IMR-90 (cell line): ENCODE results near the gene ADAMTS13. TPM values are rescaled to one million over a fixed set of nuclear protein-coding genes. Genes with fewer than 3 reads are reported as not detected.

Experiments used
- ATAC-seq: fragments of 200-7000 bp; cut with Tn5 transposase; 2 replicates; pipeline ENCODE4 v1.9.1; 2020; ENCODE audit warnings: low read depth, mild to moderate bottlenecking, moderate library complexity
- BruUV-seq: library from RNA; stranded (reverse); fragments of 400-500 nt; replicated peaks from 2 replicates; lab custom pipeline; 2021; lab: Mats Ljungman, UMichigan
- CTCF ChIA-PET: fragments of 300-600 bp; formaldehyde crosslinking; extraction: SDS; loops from one replicate; lab custom pipeline; 2021; ENCODE audit warnings: antibody characterized with exemption; lab: Yijun Ruan, JAX
- POLR2A ChIA-PET: fragments of 300-600 bp; sonication (Branson Sonifier 250); formaldehyde crosslinking; loops from one replicate; lab custom pipeline; 2022; ENCODE audit warnings: antibody characterized with exemption; ENCODE audit not compliant: unreplicated experiment; lab: Charles Lee
- DNase-seq: peaks from one replicate; pipeline ENCODE4 v3.0.0; 2013
- H2AFZ ChIP-seq: replicated peaks from 2 replicates; pipeline ENCODE3; 2013; ENCODE audit warnings: low read length, mild to moderate bottlenecking; ENCODE audit not compliant: poor library complexity
- H2AK5ac ChIP-seq: 2 replicates; pipeline ENCODE4 v1.6.1; 2013; ENCODE audit warnings: low read depth, low read length, inconsistent platforms
- H2AK9ac ChIP-seq: replicated peaks from 2 replicates; pipeline ENCODE3; 2013; ENCODE audit warnings: mild to moderate bottlenecking, low read depth, low read length, moderate library complexity; ENCODE audit not compliant: poor library complexity
- H2BK120ac ChIP-seq: 2 replicates; pipeline ENCODE4 v1.6.1; 2013; ENCODE audit warnings: low read depth, low read length, inconsistent platforms
- H2BK15ac ChIP-seq: 3 replicates; pipeline ENCODE4 v1.6.1; 2013; ENCODE audit warnings: low read depth, low read length, inconsistent platforms
- H2BK20ac ChIP-seq: 2 replicates; pipeline ENCODE4 v1.6.1; 2013; ENCODE audit warnings: low read depth, mild to moderate bottlenecking, inconsistent platforms, low read length, moderate library complexity
- H2BK5ac ChIP-seq: 2 replicates; pipeline ENCODE4 v1.6.1; 2013; ENCODE audit warnings: mild to moderate bottlenecking, low read depth, low read length, inconsistent platforms; ENCODE audit not compliant: poor library complexity, severe bottlenecking
- H3K14ac ChIP-seq: replicated peaks from 2 replicates; pipeline ENCODE4 v1.6.1; 2013; ENCODE audit warnings: low read depth, low read length, inconsistent platforms
- H3K18ac ChIP-seq: 2 replicates; pipeline ENCODE4 v1.6.1; 2013; ENCODE audit warnings: low read depth, low read length, control low read depth
- H3K23ac ChIP-seq: 2 replicates; pipeline ENCODE4 v1.6.1; 2013; ENCODE audit warnings: low read depth, low read length, inconsistent platforms
- H3K27ac ChIP-seq: 2 replicates; pipeline ENCODE4 v1.5.1; 2013; ENCODE audit warnings: mild to moderate bottlenecking, control low read depth, low read length; ENCODE audit not compliant: insufficient read depth
- H3K27me3 ChIP-seq: 2 replicates; pipeline ENCODE4 v1.6.1; 2013; ENCODE audit warnings: low read length; ENCODE audit not compliant: control insufficient read depth, insufficient read depth
- H3K36me3 ChIP-seq: 2 replicates; pipeline ENCODE4 v1.6.1; 2013; ENCODE audit warnings: low read length, mixed read lengths; ENCODE audit not compliant: control insufficient read depth, insufficient read depth
- H3K4ac ChIP-seq: 2 replicates; pipeline ENCODE4 v1.6.1; 2013; ENCODE audit warnings: low read depth, low read length, inconsistent platforms
- H3K4me1 ChIP-seq: 2 replicates; pipeline ENCODE4 v1.6.1; 2013; ENCODE audit warnings: low read length, mixed read lengths; ENCODE audit not compliant: control insufficient read depth, insufficient read depth
- H3K4me2 ChIP-seq: 2 replicates; pipeline ENCODE4 v1.6.1; 2013; ENCODE audit warnings: low read depth, mild to moderate bottlenecking, control low read depth, low read length, moderate library complexity
- H3K4me3 ChIP-seq: 2 replicates; pipeline ENCODE4 v1.5.1; 2013; ENCODE audit warnings: low read depth, mild to moderate bottlenecking, control low read depth, low read length, moderate library complexity; ENCODE audit not compliant: insufficient read depth
- H3K56ac ChIP-seq: 2 replicates; pipeline ENCODE4 v1.6.1; 2013; ENCODE audit warnings: low read length, inconsistent platforms; ENCODE audit not compliant: insufficient read depth; ENCODE audit errors: extremely low read depth
- H3K79me1 ChIP-seq, 2 experiments: 2 replicates each; pipeline ENCODE4 v1.6.1; 2013; ENCODE audit warnings: low read length in 2 of 2, inconsistent platforms in 1 of 2, low read depth in 1 of 2
- H3K9ac ChIP-seq: 2 replicates; pipeline ENCODE4 v1.6.1; 2013; ENCODE audit warnings: low read depth, low read length, control low read depth
- H3K9me1 ChIP-seq: 2 replicates; pipeline ENCODE4 v1.6.1; 2013; ENCODE audit warnings: low read length, inconsistent platforms; ENCODE audit not compliant: insufficient read depth
- H3K9me3 ChIP-seq: 2 replicates; pipeline ENCODE4 v1.6.1; 2013; ENCODE audit warnings: low read length; ENCODE audit not compliant: control insufficient read depth, insufficient read depth
- H4K20me1 ChIP-seq: 2 replicates; pipeline ENCODE4 v1.6.1; 2013; ENCODE audit warnings: low read length, inconsistent platforms; ENCODE audit not compliant: insufficient read depth
- H4K5ac ChIP-seq: 2 replicates; pipeline ENCODE4 v1.6.1; 2013; ENCODE audit warnings: mild to moderate bottlenecking, low read depth, low read length, control low read depth
- H4K8ac ChIP-seq, 2 experiments: 2 replicates each; pipeline ENCODE4 v1.6.1; 2013; ENCODE audit warnings: low read depth in 2 of 2, low read length in 2 of 2, control low read depth in 1 of 2, inconsistent platforms in 1 of 2
- H4K91ac ChIP-seq: 2 replicates; pipeline ENCODE4 v1.6.1; 2013; ENCODE audit warnings: low read depth, low read length, inconsistent platforms; ENCODE audit not compliant: insufficient read depth
- BHLHE40 ChIP-seq: fragments of 150-350 bp; IDR thresholded peaks from 2 replicates; pipeline ENCODE4 v1.6.1; 2016; ENCODE audit warnings: mild to moderate bottlenecking, low read depth, low read length
- CHD1 ChIP-seq: IDR thresholded peaks from 2 replicates; pipeline ENCODE4 v1.6.1; 2012; ENCODE audit warnings: low read depth, low read length, improper control_type of control experiment
- CTCF ChIP-seq: conservative IDR thresholded peaks from 2 replicates; pipeline ENCODE4 v1.5.1; 2012; ENCODE audit warnings: mild to moderate bottlenecking, low read depth, low read length, improper control_type of control experiment
- ELK1 ChIP-seq: fragments of 150-350 bp; IDR thresholded peaks from 2 replicates; pipeline ENCODE4 v1.6.1; 2016; ENCODE audit warnings: low read depth, mild to moderate bottlenecking, low read length, moderate library complexity, borderline replicate concordance
- MAFK ChIP-seq: IDR thresholded peaks from 2 replicates; pipeline ENCODE4 v1.6.1; 2012; ENCODE audit warnings: low read depth, low read length, improper control_type of control experiment
- NFE2L2 ChIP-seq: fragments of 150-350 bp; IDR thresholded peaks from 2 replicates; pipeline ENCODE4 v1.6.1; 2016; ENCODE audit warnings: low read depth, mild to moderate bottlenecking, low read length
- RAD21 ChIP-seq: IDR thresholded peaks from 2 replicates; pipeline ENCODE4 v1.6.1; 2012; ENCODE audit warnings: low read length, improper control_type of control experiment
- RCOR1 ChIP-seq: IDR thresholded peaks from 2 replicates; pipeline ENCODE4 v1.6.1; 2012; ENCODE audit warnings: mild to moderate bottlenecking, low read length, improper control_type of control experiment; ENCODE audit not compliant: insufficient replicate concordance
- SMC3 ChIP-seq: fragments of 150-350 bp; IDR thresholded peaks from 2 replicates; pipeline ENCODE4 v1.6.1; 2016; ENCODE audit warnings: low read depth, mild to moderate bottlenecking, antibody characterized with exemption, low read length, moderate library complexity
- USF2 ChIP-seq: fragments of 150-350 bp; IDR thresholded peaks from 2 replicates; pipeline ENCODE4 v1.6.1; 2017; ENCODE audit warnings: mild to moderate bottlenecking, antibody characterized with exemption, low read length, low read depth
- WGBS, 2 experiments: methylation state at CpG; one replicate each; pipeline versions ENCODE4 v1.1.5 to v1.1.7; 2013; ENCODE audit warnings: missing lambda C conversion rate in 2 of 2; ENCODE audit not compliant: insufficient read length in 1 of 2; ENCODE audit errors: extremely low coverage in 2 of 2; 5-methylcytosine and 5-hydroxymethylcytosine counted together
- dilution Hi-C: fragments of 300-500 bp; cut with HindIII; formaldehyde crosslinking; loops from one replicate; pipeline ENCODE4 v1.14.3; 2018; ENCODE audit warnings: low sequenced_read_pairs; ENCODE audit not compliant: unreplicated experiment
- in situ Hi-C: fragments of 300-500 bp; cut with MboI; formaldehyde crosslinking; loops from 3 replicates; pipeline ENCODE4 v1.14.3; 2019; ENCODE audit warnings: low sequenced_read_pairs, inconsistent platforms, mixed read lengths
- intact Hi-C: fragments of 100-400 bp; cut with micrococcal nuclease; formaldehyde crosslinking; loops from 2 replicates; pipeline ENCODE4 v1.10.0; 2022
- polyA plus RNA-seq, 3 experiments: library from polyadenylated mRNA; depleted of rRNA; stranded (reverse); fragments of >200 nt; gene quantifications; 2 replicates each; pipeline ENCODE4 v1.2.3, GENCODE V29; 2012; ENCODE audit warnings: low replicate concordance in 1 of 3
- total RNA-seq: library from RNA; depleted of rRNA; stranded (reverse); fragments of >200 nt; gene quantifications from 2 replicates; pipeline ENCODE4 v1.2.3, GENCODE V29; 2012

The ADAMTS13 gene
- total and polyA plus RNA-seq, 2 of the 4 experiments (the other 2 are of a cell fraction): 0.18 to 2.8 TPM

- no peak overlapping the region for H4K91ac ChIP-seq
- DNase-seq: no peak
- H3K36me3 ChIP-seq: peaks cover 20% of the 10 kb centered on the region
- H2BK20ac ChIP-seq: no peak overlapping the region
- no peak overlapping the region for H2BK15ac ChIP-seq
- in situ Hi-C loops: loop anchor here (10.0 kb wide), 2 partner anchors 82 to 322 kb away; no protein-coding TSS in a partner anchor
- H4K5ac ChIP-seq: no peak overlapping the region
- no peak overlapping the region for H3K4ac ChIP-seq
- peaks cover 17% of the 10 kb centered on the region; the same call in 1 of the 2 replicates for H4K20me1 ChIP-seq
- H3K4me1 ChIP-seq: peaks cover 2% of the 10 kb centered on the region; the same call in 1 of the 2 replicates
- H3K27me3 ChIP-seq: peaks cover 1% of the 10 kb centered on the region; the same call in 1 of the 2 replicates
- H3K23ac ChIP-seq: no peak overlapping the region
- ATAC-seq: no peak
- no peak overlapping the region for H3K4me2 ChIP-seq
- no peak overlapping the region for H3K27ac ChIP-seq
- ChIA-PET POLR2A (no interaction called here), CTCF (no interaction called here)
- peaks cover 0 to 22% of the 10 kb centered on the region in 2 experiments; a peak in 2 of 4 replicates for H3K79me1 ChIP-seq
- H3K56ac ChIP-seq: no peak overlapping the region
- no peak overlapping the region for H3K14ac ChIP-seq
- TF ChIP-seq MAFK: no peak
- no peak for TF ChIP-seq SMC3
- TF ChIP-seq ELK1: no peak
- TF ChIP-seq RCOR1: no peak
- TF ChIP-seq NFE2L2: no peak
- TF ChIP-seq USF2: no peak
- no peak for TF ChIP-seq RAD21
- no peak for TF ChIP-seq CHD1
- TF ChIP-seq BHLHE40: no peak
- no peak for TF ChIP-seq CTCF
- H4K8ac ChIP-seq: no peak overlapping the region
- H3K9me1 ChIP-seq: 0 out of 2 replicates have a peak, but pooled peaks cover 4% of the 10 kb centered on the region
- intact Hi-C loops: no loop called here
- 100% methylated on average over 1 of the region's 7 CpGs; no CpG with 5 or more reads in 1 of the 2 experiments for WGBS, 2 experiments
- H2AFZ ChIP-seq: no peak overlapping the region
- no peak overlapping the region for H3K18ac ChIP-seq
- no peak overlapping the region for H2AK5ac ChIP-seq
- no peak overlapping the region for H2BK120ac ChIP-seq
- dilution Hi-C loops: no loop called here
- no TSS peak for BruUV-seq
- no peaks in the 10 kb centered on the region for H3K9me3 ChIP-seq
- H2BK5ac ChIP-seq: no peak overlapping the region
- H3K9ac ChIP-seq: no peak overlapping the region
- H2AK9ac ChIP-seq: no peak overlapping the region
- H3K4me3 ChIP-seq: no peak overlapping the region
Measured at GRCh38 chr9:133402689-133403088, 19.5 kb upstream of the ADAMTS13 start.
